GM18517 (cell line): Measurements from ENCODE around the gene TEN1.

Experiments
- ATAC-seq: cut with Tn5 transposase; IDR thresholded peaks from one replicate; pipeline ENCODE4 v1.9.1; 2021; ENCODE audit warnings: mild to moderate bottlenecking, moderate library complexity; ENCODE audit not compliant: unreplicated experiment

Gene TEN1

GRCh38 chr17:75976175-75976848, 2.7 kb upstream of the TEN1 start:
- ATAC-seq: no peak

- peak; percentile 12 for ATAC-seq
Observed at GRCh38 chr17:75979705-75980187, 706 bp downstream of the TEN1 start.

- no peak for ATAC-seq
Observed at GRCh38 chr17:75980188-75981018, 1.4 kb downstream of the TEN1 start.

GRCh38 chr17:75981019-75981615, 2.1 kb downstream of the TEN1 start:
- no peak for ATAC-seq

- no peak for ATAC-seq
Observed at GRCh38 chr17:75983501-75984181, 4.6 kb downstream of the TEN1 start.

GRCh38 chr17:75985986-75986385, 6.9 kb downstream of the TEN1 start:
- no peak for ATAC-seq

- ATAC-seq: no peak
Observed at GRCh38 chr17:75987041-75987440, 8.0 kb downstream of the TEN1 start.

GRCh38 chr17:75991396-75991795, 12.4 kb downstream of the TEN1 start:
- ATAC-seq: no peak

GRCh38 chr17:75994802-75995370, 15.8 kb downstream of the TEN1 start:
- ATAC-seq: no peak

- no peak for ATAC-seq
Observed at GRCh38 chr17:75995385-75995925, 16.4 kb downstream of the TEN1 start.

GRCh38 chr17:75996665-75997590, 17.9 kb downstream of the TEN1 start:
- no peak for ATAC-seq

- no peak for ATAC-seq
Observed at GRCh38 chr17:75998327-75998795, 19.3 kb downstream of the TEN1 start.

- no peak for ATAC-seq
Observed at GRCh38 chr17:76000016-76000754, 21.1 kb downstream of the TEN1 start.

- ATAC-seq: no peak
Observed at GRCh38 chr17:76000755-76001521, 21.9 kb downstream of the TEN1 start, which contains the start of gene CDK3. Gene CDK3, plus strand, starts transcription at chr17:76000855. Its CDS starts 571 bp downstream, at chr17:76001426.

- no peak for ATAC-seq
Observed at GRCh38 chr17:76002100-76002499, 23.1 kb downstream of the TEN1 start.

- ATAC-seq: no peak
Observed at GRCh38 chr17:76003915-76004314, 24.9 kb downstream of the TEN1 start.

- ATAC-seq: no peak
Observed at GRCh38 chr17:76004750-76005262, 25.8 kb downstream of the TEN1 start.
